KMS-11 (cell line): ENCODE measurements around the gene ATP23.

Experiments used
- H2AFZ ChIP-seq: fragments of 200-600 bp; sonication (generic); 2 replicates; pipeline ENCODE4 v1.6.1; 2016; ENCODE audit warnings: antibody characterized with exemption, mixed run types, low read depth
- H3K27ac ChIP-seq: fragments of 200-600 bp; sonication (generic); 2 replicates; pipeline ENCODE4 v1.6.1; 2016; ENCODE audit warnings: mild to moderate bottlenecking, mixed run types
- H3K27me3 ChIP-seq: fragments of 200-600 bp; sonication (generic); 2 replicates; pipeline ENCODE4 v1.6.1; 2017; ENCODE audit warnings: mild to moderate bottlenecking, low read depth, mixed run types, moderate library complexity; ENCODE audit not compliant: insufficient read depth
- H3K36me3 ChIP-seq: fragments of 200-600 bp; sonication (generic); 2 replicates; pipeline ENCODE4 v1.6.1; 2017; ENCODE audit warnings: mild to moderate bottlenecking, mixed run types; ENCODE audit not compliant: insufficient read depth
- H3K4me1 ChIP-seq: fragments of 200-600 bp; sonication (generic); 2 replicates; pipeline ENCODE4 v1.6.1; 2016; ENCODE audit warnings: mild to moderate bottlenecking, low read depth, mixed run types; ENCODE audit not compliant: poor library complexity, severe bottlenecking
- H3K4me2 ChIP-seq: fragments of 200-600 bp; sonication (generic); 2 replicates; pipeline ENCODE4 v1.7.0; 2016; ENCODE audit warnings: mild to moderate bottlenecking, mixed run types
- H3K4me3 ChIP-seq: fragments of 200-600 bp; sonication (generic); IDR thresholded peaks from 2 replicates; pipeline ENCODE4 v1.6.1; 2017; ENCODE audit warnings: low read depth, low read length, mixed read lengths; ENCODE audit not compliant: insufficient read depth
- H3K79me2 ChIP-seq: fragments of 200-600 bp; sonication (generic); 2 replicates; pipeline ENCODE4 v1.6.1; 2016; ENCODE audit warnings: low read depth, mixed run types; ENCODE audit not compliant: insufficient read depth
- H3K9ac ChIP-seq: fragments of 200-600 bp; sonication (generic); 2 replicates; pipeline ENCODE4 v1.6.1; 2016; ENCODE audit warnings: mild to moderate bottlenecking, mixed run types
- H4K20me1 ChIP-seq: fragments of 200-600 bp; sonication (generic); 2 replicates; pipeline ENCODE4 v1.6.1; 2016; ENCODE audit warnings: mild to moderate bottlenecking, mixed run types; ENCODE audit not compliant: insufficient read depth
- CTCF ChIP-seq: fragments of 200-600 bp; sonication (generic); conservative IDR thresholded peaks from 2 replicates; pipeline ENCODE4 v1.6.1; 2017; ENCODE audit warnings: low read depth, mild to moderate bottlenecking, antibody characterized with exemption, low read length, moderate library complexity, mixed read lengths

ATP23 gene

DNA sequence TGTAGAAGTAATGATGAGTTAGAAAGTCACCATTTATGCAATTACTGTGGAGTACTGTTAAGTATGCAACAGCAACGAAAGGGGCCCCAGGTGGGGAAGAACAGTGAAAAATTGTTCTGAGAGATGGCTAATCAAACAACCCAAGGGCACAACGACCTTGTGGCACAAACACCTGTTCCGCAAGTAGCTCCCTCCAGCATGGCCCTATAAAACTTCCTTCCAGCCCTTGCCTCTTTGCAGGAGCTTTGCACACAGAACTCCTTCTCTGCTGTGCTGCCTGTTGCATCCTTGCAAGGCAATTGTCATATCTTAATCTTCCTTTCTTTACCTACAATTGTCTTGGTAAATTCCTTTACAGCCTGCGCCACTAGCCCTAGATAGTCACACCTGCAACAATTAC, 23.2 kb upstream of the ATP23 start:
- no peak overlapping the region for H2AFZ ChIP-seq
- H3K9ac ChIP-seq = no peak overlapping the region

DNA sequence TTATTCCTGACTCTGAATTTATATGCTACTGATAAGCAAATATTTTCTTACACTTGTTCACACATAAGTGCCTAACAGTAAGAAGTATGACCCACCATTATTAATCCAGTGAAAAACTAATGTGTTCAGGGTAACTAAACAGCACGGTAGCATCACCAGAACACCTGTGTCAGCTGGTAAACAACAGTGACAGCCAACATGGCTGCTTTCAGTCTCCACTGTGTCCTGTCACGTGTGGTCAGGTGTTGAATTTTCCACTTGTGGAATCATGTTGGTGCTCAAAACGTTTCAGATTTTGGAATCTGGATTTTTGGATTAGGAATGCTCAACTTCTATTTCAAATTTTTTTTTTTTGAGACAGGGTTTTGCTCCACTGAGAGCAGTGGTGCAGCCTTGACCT, 14.3 kb upstream of the ATP23 start:
- no peak overlapping the region for H2AFZ ChIP-seq
- no peak overlapping the region for H3K27ac ChIP-seq
- H3K4me3 ChIP-seq = no peak overlapping the region
- no peak overlapping the region for H3K9ac ChIP-seq
- no peaks in the 10 kb centered on the region for H3K79me2 ChIP-seq
- H4K20me1 ChIP-seq = no peaks in the 10 kb centered on the region
- no peak for TF ChIP-seq CTCF
- H3K36me3 ChIP-seq = no peaks in the 10 kb centered on the region
- no peak overlapping the region for H3K4me2 ChIP-seq
- H3K4me1 ChIP-seq = no peaks in the 10 kb centered on the region
- no peaks in the 10 kb centered on the region for H3K27me3 ChIP-seq

More for the DNA sequence above, 23.2 kb upstream of the ATP23 start:
- H3K4me1 ChIP-seq = no peaks in the 10 kb centered on the region
- no peaks in the 10 kb centered on the region for H4K20me1 ChIP-seq
- no peaks in the 10 kb centered on the region for H3K27me3 ChIP-seq
- H3K79me2 ChIP-seq = no peaks in the 10 kb centered on the region
- H3K4me2 ChIP-seq = no peak overlapping the region
- no peak overlapping the region for H3K27ac ChIP-seq
- TF ChIP-seq CTCF = no peak
- H3K4me3 ChIP-seq = no peak overlapping the region
- H3K36me3 ChIP-seq = no peaks in the 10 kb centered on the region

- H3K9ac ChIP-seq = no peak overlapping the region
- H3K4me3 ChIP-seq = no peak overlapping the region
- H3K4me1 ChIP-seq = peaks cover 1% of the 10 kb centered on the region
- H3K4me2 ChIP-seq = no peak overlapping the region
- no peak overlapping the region for H2AFZ ChIP-seq
- no peak overlapping the region for H3K27ac ChIP-seq
- no peaks in the 10 kb centered on the region for H3K79me2 ChIP-seq
- no peaks in the 10 kb centered on the region for H3K36me3 ChIP-seq
- H3K27me3 ChIP-seq = no peaks in the 10 kb centered on the region
- TF ChIP-seq CTCF = no peak
- H4K20me1 ChIP-seq = no peaks in the 10 kb centered on the region
Measured at GRCh38 chr12:57929092-57929830, 12.1 kb upstream of the ATP23 start.

DNA sequence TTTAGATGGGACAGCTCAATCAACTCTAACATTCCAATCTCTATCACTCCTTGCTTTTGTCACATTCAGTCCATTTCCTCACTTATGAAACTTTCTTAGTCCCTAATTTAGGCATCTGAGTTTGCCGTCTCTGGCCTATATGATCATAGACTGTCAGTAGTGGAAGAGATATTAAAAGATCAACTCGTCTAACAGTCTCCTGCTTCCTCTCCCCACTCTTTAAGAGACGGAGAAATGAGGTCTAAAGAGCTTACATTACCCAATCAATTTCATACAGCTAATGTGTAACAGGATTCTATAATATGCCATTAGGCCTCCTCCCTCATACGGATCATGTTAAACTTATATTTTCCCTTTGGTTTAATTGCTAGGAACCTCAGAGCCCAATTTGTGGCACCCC, 6.5 kb upstream of the ATP23 start:
- no peak overlapping the region for H3K4me3 ChIP-seq
- peak overlapping the region; percentile 90 for H3K4me2 ChIP-seq
- no peaks in the 10 kb centered on the region for H3K36me3 ChIP-seq
- no peaks in the 10 kb centered on the region for H3K27me3 ChIP-seq
- no peak for TF ChIP-seq CTCF
- no peak overlapping the region for H3K9ac ChIP-seq
- H3K79me2 ChIP-seq = peaks cover 6% of the 10 kb centered on the region; the same call in 1 of the 2 replicates
- no peak overlapping the region for H2AFZ ChIP-seq
- H3K27ac ChIP-seq = peak overlapping the region; percentile 76; the same call in 1 of the 2 replicates
- H3K4me1 ChIP-seq = peaks cover 45% of the 10 kb centered on the region
- H4K20me1 ChIP-seq = no peaks in the 10 kb centered on the region
